IMR-90 (cell line): ENCODE data around the gene RAD51B. TPM values are rescaled to one million over a fixed set of nuclear protein-coding genes. Genes with fewer than 3 reads are reported as not detected.
A peak's percentile ranks its signal among the peaks of the same experiment; 100 is the strongest.

Source experiments
- ATAC-seq: fragments of 200-7000 bp; cut with Tn5 transposase; 2 replicates; pipeline ENCODE4 v1.9.1; 2020; ENCODE audit warnings: low read depth, mild to moderate bottlenecking, moderate library complexity
- BruUV-seq: library from RNA; stranded (reverse); fragments of 400-500 nt; replicated peaks from 2 replicates; lab custom pipeline; 2021; lab: Mats Ljungman, UMichigan
- CTCF ChIA-PET: fragments of 300-600 bp; formaldehyde crosslinking; extraction: SDS; loops from one replicate; lab custom pipeline; 2021; ENCODE audit warnings: antibody characterized with exemption; lab: Yijun Ruan, JAX
- POLR2A ChIA-PET: fragments of 300-600 bp; sonication (Branson Sonifier 250); formaldehyde crosslinking; loops from one replicate; lab custom pipeline; 2022; ENCODE audit warnings: antibody characterized with exemption; ENCODE audit not compliant: unreplicated experiment; lab: Charles Lee
- DNase-seq: peaks from one replicate; pipeline ENCODE4 v3.0.0; 2013
- H2AFZ ChIP-seq: replicated peaks from 2 replicates; pipeline ENCODE3; 2013; ENCODE audit warnings: low read length, mild to moderate bottlenecking; ENCODE audit not compliant: poor library complexity
- H2AK5ac ChIP-seq: 2 replicates; pipeline ENCODE4 v1.6.1; 2013; ENCODE audit warnings: low read depth, low read length, inconsistent platforms
- H2AK9ac ChIP-seq: replicated peaks from 2 replicates; pipeline ENCODE3; 2013; ENCODE audit warnings: mild to moderate bottlenecking, low read depth, low read length, moderate library complexity; ENCODE audit not compliant: poor library complexity
- H2BK120ac ChIP-seq: 2 replicates; pipeline ENCODE4 v1.6.1; 2013; ENCODE audit warnings: low read depth, low read length, inconsistent platforms
- H2BK15ac ChIP-seq: 3 replicates; pipeline ENCODE4 v1.6.1; 2013; ENCODE audit warnings: low read depth, low read length, inconsistent platforms
- H2BK20ac ChIP-seq: 2 replicates; pipeline ENCODE4 v1.6.1; 2013; ENCODE audit warnings: low read depth, mild to moderate bottlenecking, inconsistent platforms, low read length, moderate library complexity
- H2BK5ac ChIP-seq: 2 replicates; pipeline ENCODE4 v1.6.1; 2013; ENCODE audit warnings: mild to moderate bottlenecking, low read depth, low read length, inconsistent platforms; ENCODE audit not compliant: poor library complexity, severe bottlenecking
- H3K14ac ChIP-seq: replicated peaks from 2 replicates; pipeline ENCODE4 v1.6.1; 2013; ENCODE audit warnings: low read depth, low read length, inconsistent platforms
- H3K18ac ChIP-seq: 2 replicates; pipeline ENCODE4 v1.6.1; 2013; ENCODE audit warnings: low read depth, low read length, control low read depth
- H3K23ac ChIP-seq: 2 replicates; pipeline ENCODE4 v1.6.1; 2013; ENCODE audit warnings: low read depth, low read length, inconsistent platforms
- H3K27ac ChIP-seq: 2 replicates; pipeline ENCODE4 v1.5.1; 2013; ENCODE audit warnings: mild to moderate bottlenecking, control low read depth, low read length; ENCODE audit not compliant: insufficient read depth
- H3K27me3 ChIP-seq: 2 replicates; pipeline ENCODE4 v1.6.1; 2013; ENCODE audit warnings: low read length; ENCODE audit not compliant: control insufficient read depth, insufficient read depth
- H3K36me3 ChIP-seq: 2 replicates; pipeline ENCODE4 v1.6.1; 2013; ENCODE audit warnings: low read length, mixed read lengths; ENCODE audit not compliant: control insufficient read depth, insufficient read depth
- H3K4ac ChIP-seq: 2 replicates; pipeline ENCODE4 v1.6.1; 2013; ENCODE audit warnings: low read depth, low read length, inconsistent platforms
- H3K4me1 ChIP-seq: 2 replicates; pipeline ENCODE4 v1.6.1; 2013; ENCODE audit warnings: low read length, mixed read lengths; ENCODE audit not compliant: control insufficient read depth, insufficient read depth
- H3K4me2 ChIP-seq: 2 replicates; pipeline ENCODE4 v1.6.1; 2013; ENCODE audit warnings: low read depth, mild to moderate bottlenecking, control low read depth, low read length, moderate library complexity
- H3K4me3 ChIP-seq: 2 replicates; pipeline ENCODE4 v1.5.1; 2013; ENCODE audit warnings: low read depth, mild to moderate bottlenecking, control low read depth, low read length, moderate library complexity; ENCODE audit not compliant: insufficient read depth
- H3K56ac ChIP-seq: 2 replicates; pipeline ENCODE4 v1.6.1; 2013; ENCODE audit warnings: low read length, inconsistent platforms; ENCODE audit not compliant: insufficient read depth; ENCODE audit errors: extremely low read depth
- H3K79me1 ChIP-seq, 2 experiments: 2 replicates each; pipeline ENCODE4 v1.6.1; 2013; ENCODE audit warnings: low read length in 2 of 2, inconsistent platforms in 1 of 2, low read depth in 1 of 2
- H3K9ac ChIP-seq: 2 replicates; pipeline ENCODE4 v1.6.1; 2013; ENCODE audit warnings: low read depth, low read length, control low read depth
- H3K9me1 ChIP-seq: 2 replicates; pipeline ENCODE4 v1.6.1; 2013; ENCODE audit warnings: low read length, inconsistent platforms; ENCODE audit not compliant: insufficient read depth
- H3K9me3 ChIP-seq: 2 replicates; pipeline ENCODE4 v1.6.1; 2013; ENCODE audit warnings: low read length; ENCODE audit not compliant: control insufficient read depth, insufficient read depth
- H4K20me1 ChIP-seq: 2 replicates; pipeline ENCODE4 v1.6.1; 2013; ENCODE audit warnings: low read length, inconsistent platforms; ENCODE audit not compliant: insufficient read depth
- H4K5ac ChIP-seq: 2 replicates; pipeline ENCODE4 v1.6.1; 2013; ENCODE audit warnings: mild to moderate bottlenecking, low read depth, low read length, control low read depth
- H4K8ac ChIP-seq, 2 experiments: 2 replicates each; pipeline ENCODE4 v1.6.1; 2013; ENCODE audit warnings: low read depth in 2 of 2, low read length in 2 of 2, control low read depth in 1 of 2, inconsistent platforms in 1 of 2
- H4K91ac ChIP-seq: 2 replicates; pipeline ENCODE4 v1.6.1; 2013; ENCODE audit warnings: low read depth, low read length, inconsistent platforms; ENCODE audit not compliant: insufficient read depth
- BHLHE40 ChIP-seq: fragments of 150-350 bp; IDR thresholded peaks from 2 replicates; pipeline ENCODE4 v1.6.1; 2016; ENCODE audit warnings: mild to moderate bottlenecking, low read depth, low read length
- FOS ChIP-seq: fragments of 150-350 bp; IDR thresholded peaks from 2 replicates; pipeline ENCODE4 v1.6.1; 2016; ENCODE audit warnings: low read depth, low read length
- MXI1 ChIP-seq: IDR thresholded peaks from 2 replicates; pipeline ENCODE4 v1.6.1; 2012; ENCODE audit warnings: low read depth, mild to moderate bottlenecking, low read length, moderate library complexity, borderline replicate concordance
- RAD21 ChIP-seq: IDR thresholded peaks from 2 replicates; pipeline ENCODE4 v1.6.1; 2012; ENCODE audit warnings: low read length, improper control_type of control experiment
- RCOR1 ChIP-seq: IDR thresholded peaks from 2 replicates; pipeline ENCODE4 v1.6.1; 2012; ENCODE audit warnings: mild to moderate bottlenecking, low read length, improper control_type of control experiment; ENCODE audit not compliant: insufficient replicate concordance
- SMC3 ChIP-seq: fragments of 150-350 bp; IDR thresholded peaks from 2 replicates; pipeline ENCODE4 v1.6.1; 2016; ENCODE audit warnings: low read depth, mild to moderate bottlenecking, antibody characterized with exemption, low read length, moderate library complexity
- WGBS, 2 experiments: methylation state at CpG; one replicate each; pipeline versions ENCODE4 v1.1.5 to v1.1.7; 2013; ENCODE audit warnings: missing lambda C conversion rate in 2 of 2; ENCODE audit not compliant: insufficient read length in 1 of 2; ENCODE audit errors: extremely low coverage in 2 of 2; 5-methylcytosine and 5-hydroxymethylcytosine counted together
- dilution Hi-C: fragments of 300-500 bp; cut with HindIII; formaldehyde crosslinking; loops from one replicate; pipeline ENCODE4 v1.14.3; 2018; ENCODE audit warnings: low sequenced_read_pairs; ENCODE audit not compliant: unreplicated experiment
- in situ Hi-C: fragments of 300-500 bp; cut with MboI; formaldehyde crosslinking; loops from 3 replicates; pipeline ENCODE4 v1.14.3; 2019; ENCODE audit warnings: low sequenced_read_pairs, inconsistent platforms, mixed read lengths
- intact Hi-C: fragments of 100-400 bp; cut with micrococcal nuclease; formaldehyde crosslinking; loops from 2 replicates; pipeline ENCODE4 v1.10.0; 2022
- polyA plus RNA-seq, 3 experiments: library from polyadenylated mRNA; depleted of rRNA; stranded (reverse); fragments of >200 nt; gene quantifications; 2 replicates each; pipeline ENCODE4 v1.2.3, GENCODE V29; 2012; ENCODE audit warnings: low replicate concordance in 1 of 3
- total RNA-seq: library from RNA; depleted of rRNA; stranded (reverse); fragments of >200 nt; gene quantifications from 2 replicates; pipeline ENCODE4 v1.2.3, GENCODE V29; 2012
- TF ChIP-seq, protein P1 (sequence below): fragments of 150-350 bp; IDR thresholded peaks from 2 replicates; pipeline ENCODE4 v1.6.1; 2017; ENCODE audit warnings: mild to moderate bottlenecking, antibody characterized with exemption, low read length, low read depth

The RAD51B gene
- total and polyA plus RNA-seq, 2 of the 4 experiments (the other 2 are of a cell fraction): 5.1 to 18.8 TPM

DNA sequence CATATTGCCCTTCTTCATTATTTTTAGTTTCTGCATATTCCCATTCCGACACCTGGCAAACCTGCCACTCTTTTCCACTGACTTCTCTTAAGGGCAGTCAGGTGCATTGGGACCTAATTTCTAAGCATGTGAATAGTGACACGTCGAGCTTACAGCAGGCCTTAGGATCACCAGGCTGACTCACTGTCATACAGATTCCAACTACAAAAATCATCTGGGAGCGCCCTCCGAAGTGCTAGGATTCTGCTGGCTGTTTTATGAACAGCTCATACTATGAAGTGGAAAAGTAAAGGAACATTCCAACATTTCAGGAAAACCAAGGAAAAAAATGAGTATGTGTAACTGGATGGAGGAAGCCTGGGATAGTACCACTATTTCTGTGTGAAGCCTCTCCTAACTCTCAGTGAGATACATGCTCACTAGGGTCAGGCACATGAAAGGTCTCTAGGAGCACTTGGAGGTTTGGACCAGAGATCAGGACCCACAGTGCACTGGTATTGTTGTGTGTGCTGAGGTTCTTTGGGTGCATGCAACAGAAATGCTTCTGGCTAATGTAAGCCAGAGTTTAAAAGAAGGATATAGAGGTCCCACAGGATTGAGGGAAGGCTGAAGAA lies 715.9 kb downstream of the RAD51B start:
- H3K79me1 ChIP-seq: no peaks in the 10 kb centered on the region
- peak overlapping the region; percentile 91 for H3K23ac ChIP-seq
- peak overlapping the region; percentile 85 for H3K18ac ChIP-seq
- dilution Hi-C loops (no loop called here), in situ Hi-C loops (no loop called here), intact Hi-C loops (no loop called here)
- peak overlapping the region; percentile 80 for H2AK5ac ChIP-seq
- no peak overlapping the region for H3K4me3 ChIP-seq
- peaks cover 3% of the 10 kb centered on the region for H3K9me3 ChIP-seq
- ChIA-PET POLR2A (no interaction called here), CTCF (interaction anchor here (1.2 kb wide), 1 partner anchor 601 kb away, joined by 3 read pairs; no protein-coding TSS in a partner anchor)
- peak overlapping the region; percentile 81 for H3K27ac ChIP-seq
- peaks cover 11% of the 10 kb centered on the region for H3K4me1 ChIP-seq
- peak overlapping the region; percentile 87 for H4K91ac ChIP-seq
- peak overlapping the region; percentile 13; the same call in 1 of the 2 replicates for H3K4me2 ChIP-seq
- peak overlapping the region; percentile 98 for H2BK15ac ChIP-seq
- no CpG with 5 or more reads among the region's 5 CpGs for WGBS, 2 experiments
- H2BK5ac ChIP-seq: peak overlapping the region; percentile 99
- peak overlapping the region; percentile 88; the same call in 1 of the 2 replicates for H4K5ac ChIP-seq
- peak overlapping the region; percentile 55; the same call in 1 of the 2 replicates for H3K56ac ChIP-seq
- H4K8ac ChIP-seq: peak overlapping the region; percentile 62 to 96
- H3K9ac ChIP-seq: no peak overlapping the region
- peaks cover 7% of the 10 kb centered on the region for H3K9me1 ChIP-seq
- ATAC-seq (peak; percentile 92), DNase-seq (peak; percentile 95)
- H3K14ac ChIP-seq: peak overlapping the region; percentile 90
- H2AFZ ChIP-seq: peak overlapping the region; percentile 86
- H3K27me3 ChIP-seq: no peaks in the 10 kb centered on the region
- no peaks in the 10 kb centered on the region for H3K36me3 ChIP-seq
- H3K4ac ChIP-seq: peak overlapping the region; percentile 90
- no peaks in the 10 kb centered on the region for H4K20me1 ChIP-seq
- peak; percentile 21; the same call in 1 of the 2 replicates for TF ChIP-seq SMC3
- TF ChIP-seq RCOR1: no peak
- TF ChIP-seq MXI1: no peak
- TF ChIP-seq, protein P1, sequence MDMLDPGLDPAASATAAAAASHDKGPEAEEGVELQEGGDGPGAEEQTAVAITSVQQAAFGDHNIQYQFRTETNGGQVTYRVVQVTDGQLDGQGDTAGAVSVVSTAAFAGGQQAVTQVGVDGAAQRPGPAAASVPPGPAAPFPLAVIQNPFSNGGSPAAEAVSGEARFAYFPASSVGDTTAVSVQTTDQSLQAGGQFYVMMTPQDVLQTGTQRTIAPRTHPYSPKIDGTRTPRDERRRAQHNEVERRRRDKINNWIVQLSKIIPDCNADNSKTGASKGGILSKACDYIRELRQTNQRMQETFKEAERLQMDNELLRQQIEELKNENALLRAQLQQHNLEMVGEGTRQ: no peak
- TF ChIP-seq RAD21: peak; percentile 36
- TF ChIP-seq FOS: peak; percentile 67
- TF ChIP-seq BHLHE40: peak; percentile 76
- H2AK9ac ChIP-seq: peak overlapping the region; percentile 91
- H2BK20ac ChIP-seq: peak overlapping the region; percentile 96
- no TSS peak for BruUV-seq
- H2BK120ac ChIP-seq: peak overlapping the region; percentile 96
